OCI-LY7 (cell line): Measurements from ENCODE around the gene ANKS1A. TPM values are rescaled to one million over a fixed set of nuclear protein-coding genes. Genes with fewer than 3 reads are reported as not detected.

Experiments used
- BruUV-seq: library from RNA; stranded (reverse); fragments of 400-500 nt; replicated peaks from 2 replicates; lab custom pipeline; 2021; lab: Mats Ljungman, UMichigan
- CTCF ChIA-PET: fragments of 300-600 bp; sonication (Branson Sonifier 250); formaldehyde crosslinking; loops from one replicate; lab custom pipeline; 2022; ENCODE audit warnings: antibody characterized with exemption; ENCODE audit not compliant: unreplicated experiment; lab: Charles Lee
- POLR2A ChIA-PET: fragments of 300-600 bp; sonication (Branson Sonifier 250); formaldehyde crosslinking; loops from one replicate; lab custom pipeline; 2022; ENCODE audit warnings: antibody characterized with exemption; lab: Charles Lee
- DNase-seq: peaks from one replicate; pipeline ENCODE4 v3.0.0-alpha.2; 2015; ENCODE audit warnings: low spot score
- H2AFZ ChIP-seq: fragments of 200-600 bp; sonication (generic), shearing (Covaris generic); 2 replicates; pipeline ENCODE4 v1.6.1; 2014; ENCODE audit warnings: mild to moderate bottlenecking, antibody characterized with exemption, low read length, moderate library complexity
- H3K27ac ChIP-seq: fragments of 200-600 bp; sonication (generic); 2 replicates; pipeline ENCODE4 v1.5.1; 2014; ENCODE audit warnings: mixed run types, low read depth, mild to moderate bottlenecking, moderate library complexity, low read length, inconsistent platforms; ENCODE audit not compliant: poor library complexity, severe bottlenecking
- H3K36me3 ChIP-seq: fragments of 200-600 bp; sonication (generic); 2 replicates; pipeline ENCODE4 v1.6.1; 2014; ENCODE audit warnings: mild to moderate bottlenecking, antibody characterized with exemption, low read length, moderate library complexity, mixed read lengths; ENCODE audit not compliant: insufficient read depth
- H3K4me1 ChIP-seq: fragments of 200-600 bp; sonication (generic); 2 replicates; pipeline ENCODE4 v1.5.1; 2014; ENCODE audit warnings: mild to moderate bottlenecking, low read length; ENCODE audit not compliant: insufficient read depth, poor library complexity, severe bottlenecking
- H3K4me2 ChIP-seq: fragments of 200-600 bp; sonication (generic); 2 replicates; pipeline ENCODE4 v1.6.1; 2014; ENCODE audit warnings: mild to moderate bottlenecking, low read length
- H3K4me3 ChIP-seq: fragments of 200-600 bp; sonication (generic); 2 replicates; pipeline ENCODE4 v1.5.1; 2014; ENCODE audit warnings: mild to moderate bottlenecking, low read depth, low read length; ENCODE audit not compliant: poor library complexity, severe bottlenecking
- H3K79me2 ChIP-seq: fragments of 200-600 bp; sonication (generic); 2 replicates; pipeline ENCODE4 v1.6.1; 2016; ENCODE audit warnings: low read depth, mild to moderate bottlenecking, low read length, moderate library complexity, mixed read lengths; ENCODE audit not compliant: insufficient read depth
- H3K9me2 ChIP-seq: fragments of 200-600 bp; sonication (generic); 2 replicates; pipeline ENCODE4 v1.6.1; 2016; ENCODE audit warnings: mild to moderate bottlenecking, low read length, mixed read lengths; ENCODE audit not compliant: insufficient read depth
- H3K9me3 ChIP-seq: fragments of 200-600 bp; sonication (generic); 2 replicates; pipeline ENCODE4 v1.6.1; 2014; ENCODE audit warnings: mild to moderate bottlenecking, mixed run types, low read length, mixed read lengths
- H4K20me1 ChIP-seq: fragments of 200-600 bp; sonication (generic); 2 replicates; pipeline ENCODE4 v1.6.1; 2014; ENCODE audit warnings: mild to moderate bottlenecking, antibody characterized with exemption, low read length, moderate library complexity, mixed read lengths; ENCODE audit not compliant: insufficient read depth
- CTCF ChIP-seq: fragments of 200-600 bp; sonication (generic); conservative IDR thresholded peaks from 2 replicates; pipeline ENCODE4 v1.5.1; 2014; ENCODE audit warnings: mild to moderate bottlenecking, antibody characterized with exemption, low read length, moderate library complexity, mixed read lengths
- EZH2phosphoT487 ChIP-seq: fragments of 200-600 bp; sonication (generic); IDR thresholded peaks from 2 replicates; pipeline ENCODE4 v1.6.1; 2018; ENCODE audit warnings: low read depth, borderline replicate concordance, mild to moderate bottlenecking, mixed run types, antibody characterized with exemption, low read length, moderate library complexity, mixed read lengths
- intact Hi-C: fragments of 100-400 bp; cut with micrococcal nuclease; formaldehyde crosslinking; loops from one replicate; pipeline ENCODE4 v1.10.0; 2022; ENCODE audit not compliant: unreplicated experiment
- total RNA-seq, 2 experiments: library from RNA; depleted of rRNA in 1 of 2; stranded (reverse); fragments of >200 nt in 1 of 2; shearing (Covaris generic) in 1 of 2; gene quantifications; 2 replicates each; pipeline ENCODE4 v1.2.3, GENCODE V29; 2014 to 2022

Gene ANKS1A
- total RNA-seq, 2 experiments from 2014 or later: 7.8 to 13.8 TPM

DNA sequence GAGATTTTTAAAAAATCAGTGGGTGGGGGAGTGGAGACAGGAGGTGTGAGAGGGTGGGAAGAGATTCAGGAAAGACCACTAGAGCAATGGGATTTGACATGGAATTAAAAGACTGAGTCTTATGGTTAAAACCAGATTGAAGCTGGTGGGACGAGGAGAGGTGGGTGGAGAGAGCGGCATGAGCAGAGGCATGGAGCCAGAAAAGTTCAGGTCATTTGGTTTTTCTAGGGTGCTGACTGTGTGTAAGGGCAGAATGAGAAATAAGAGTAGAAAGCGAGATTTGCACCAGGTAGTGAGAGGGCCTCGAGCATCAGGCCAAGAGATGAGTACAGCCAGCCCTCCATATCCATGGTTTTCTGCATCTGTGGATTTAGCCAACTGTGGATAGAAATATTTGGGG lies 130.8 kb downstream of the ANKS1A start:
- ChIA-PET CTCF (no interaction called here), POLR2A (interaction anchor here (0.5 to 1.0 kb wide), 2 partner anchors 11 to 329 kb away, joined by 3 read pairs; no protein-coding TSS in a partner anchor)
- Histone ChIP-seq H3K27ac (no peak overlapping the region), H2AFZ (no peak overlapping the region), H4K20me1 (no peaks in the 10 kb centered on the region), H3K79me2 (no peaks in the 10 kb centered on the region), H3K4me3 (no peak overlapping the region), H3K4me2 (no peak overlapping the region), H3K9me2 (no peaks in the 10 kb centered on the region), H3K9me3 (no peaks in the 10 kb centered on the region), H3K36me3 (peaks cover 3% of the 10 kb centered on the region; the same call in 1 of the 2 replicates), H3K4me1 (no peaks in the 10 kb centered on the region)
- no peak for TF ChIP-seq EZH2phosphoT487
- no peak for TF ChIP-seq CTCF
- no peak for DNase-seq
- intact Hi-C loops: no loop called here
- BruUV-seq: no TSS peak

GRCh38 chr6:35021004-35021403 lies 131.9 kb downstream of the ANKS1A start:
- H3K9me2 ChIP-seq: no peaks in the 10 kb centered on the region
- H3K27ac ChIP-seq: no peak overlapping the region
- DNase-seq: no peak
- intact Hi-C loops: no loop called here
- no peak overlapping the region for H3K4me3 ChIP-seq
- no peaks in the 10 kb centered on the region for H3K79me2 ChIP-seq
- H3K4me2 ChIP-seq: no peak overlapping the region
- CTCF ChIA-PET: no interaction called here
- H2AFZ ChIP-seq: no peak overlapping the region
- POLR2A ChIA-PET: no interaction called here
- TF ChIP-seq CTCF (no peak), EZH2phosphoT487 (no peak)
- peaks cover 3% of the 10 kb centered on the region; the same call in 1 of the 2 replicates for H3K36me3 ChIP-seq
- no TSS peak for BruUV-seq
- no peaks in the 10 kb centered on the region for H4K20me1 ChIP-seq
- H3K9me3 ChIP-seq: no peaks in the 10 kb centered on the region
- no peaks in the 10 kb centered on the region for H3K4me1 ChIP-seq

DNA sequence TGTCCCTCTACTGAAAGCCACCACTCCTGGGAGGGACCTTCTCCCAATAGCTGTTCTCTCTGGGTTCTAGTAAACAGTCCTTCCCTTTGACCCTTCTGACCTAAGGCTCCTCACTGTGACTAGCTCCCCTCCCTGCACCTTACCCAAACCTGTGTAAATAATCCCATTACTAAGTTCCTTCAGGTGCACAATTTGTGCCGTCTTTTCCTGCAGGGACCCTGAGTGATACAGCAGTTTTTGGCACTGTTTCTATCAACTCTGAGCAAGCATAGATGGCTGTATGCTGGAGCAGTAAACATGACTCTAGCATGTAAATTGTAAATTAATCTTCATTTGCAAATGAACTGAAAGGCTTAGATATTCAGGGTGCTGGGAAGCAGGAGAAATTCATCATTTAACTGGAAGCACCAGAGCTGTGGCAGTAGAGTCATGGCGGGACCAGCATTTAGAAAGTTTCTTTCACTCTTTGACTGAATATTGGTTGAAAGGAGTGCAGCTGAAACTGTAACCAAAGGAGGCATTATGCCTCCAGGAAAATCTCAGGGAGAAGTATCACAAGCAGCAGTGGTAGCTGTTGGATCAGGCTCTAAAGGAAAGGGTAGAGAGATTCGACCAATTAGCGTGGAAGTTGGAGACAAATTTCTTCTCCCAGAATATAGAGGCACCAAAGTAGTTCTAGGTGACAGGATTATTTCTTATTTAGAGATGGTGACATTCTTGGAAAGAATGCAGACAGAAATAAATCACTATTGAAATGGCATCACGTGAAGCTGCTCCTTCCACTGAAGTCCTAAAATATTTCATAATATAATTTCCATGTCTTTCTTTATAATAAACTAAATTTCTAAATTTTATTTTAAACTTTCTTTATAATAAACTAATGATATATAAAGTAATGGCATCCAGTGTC lies 134.3 kb downstream of the ANKS1A start:
- POLR2A ChIA-PET: no interaction called here
- H4K20me1 ChIP-seq: no peaks in the 10 kb centered on the region
- no peak for DNase-seq
- TF ChIP-seq EZH2phosphoT487 (no peak), CTCF (no peak)
- H2AFZ ChIP-seq: no peak overlapping the region
- BruUV-seq: no TSS peak
- intact Hi-C loops: no loop called here
- H3K36me3 ChIP-seq: peaks cover 3% of the 10 kb centered on the region; the same call in 1 of the 2 replicates
- H3K27ac ChIP-seq: no peak overlapping the region
- no peak overlapping the region for H3K4me3 ChIP-seq
- CTCF ChIA-PET: no interaction called here
- H3K4me2 ChIP-seq: no peak overlapping the region
- H3K4me1 ChIP-seq: no peaks in the 10 kb centered on the region
- H3K9me2 ChIP-seq: no peaks in the 10 kb centered on the region
- H3K79me2 ChIP-seq: no peaks in the 10 kb centered on the region
- no peaks in the 10 kb centered on the region for H3K9me3 ChIP-seq
